Endothelial cell of umbilical vein (primary cell): Measurements from ENCODE around the gene PTPN2. TPM values are rescaled to one million over a fixed set of nuclear protein-coding genes. Genes with fewer than 3 reads are reported as not detected.

Experiments used
- BruUV-seq: library from RNA; stranded (reverse); fragments of 400-500 nt; replicated peaks from 2 replicates; lab custom pipeline; 2021; lab: Mats Ljungman, UMichigan
- CTCF ChIA-PET: fragments of 300-600, 350-600 bp; sonication (Branson Sonifier 250); formaldehyde crosslinking; loops from one replicate; lab custom pipeline; 2021; ENCODE audit warnings: antibody characterized with exemption, inconsistent platforms; lab: Charles Lee
- POLR2A ChIA-PET: fragments of 300-600, 350-600 bp; sonication (Branson Sonifier 250); formaldehyde crosslinking; loops from one replicate; lab custom pipeline; 2021; ENCODE audit warnings: antibody characterized with exemption, inconsistent platforms; lab: Charles Lee
- DNase-seq: peaks from one replicate; pipeline ENCODE4 v3.0.0-alpha.2; 2011; ENCODE audit warnings: low read depth, low spot score
- FAIRE-seq: peaks from 2 replicates; lab custom pipeline; 2011; peaks lifted over from hg19 to GRCh38; lab: Jason Lieb, UNC
- H2AFZ ChIP-seq: 2 replicates; pipeline ENCODE4 v1.6.0; 2012; ENCODE audit warnings: low read depth, low read length, control low read depth, inconsistent platforms
- H3K27ac ChIP-seq: 2 replicates; pipeline ENCODE4 v1.5.1; 2011; ENCODE audit warnings: low read depth, mild to moderate bottlenecking, control low read depth, low read length, moderate library complexity; ENCODE audit not compliant: insufficient read depth
- H3K27me3 ChIP-seq, 2 experiments: 2 replicates each; pipeline versions ENCODE4 v1.6.0 to v1.6.1; 2011; ENCODE audit warnings: low read length in 2 of 2, mixed read lengths in 1 of 2; ENCODE audit not compliant: control insufficient read depth in 2 of 2, insufficient read depth in 2 of 2
- H3K36me3 ChIP-seq, 2 experiments: 2 replicates in 1 of 2; 3 replicates in 1 of 2; pipeline ENCODE4 v1.5.1; 2011; ENCODE audit warnings: low read length in 2 of 2, mild to moderate bottlenecking in 1 of 2, moderate library complexity in 1 of 2; ENCODE audit not compliant: control insufficient read depth in 2 of 2, insufficient read depth in 2 of 2; ENCODE audit errors: extremely low read depth in 1 of 2
- H3K4me1 ChIP-seq: 3 replicates; pipeline ENCODE4 v1.5.1; 2011; ENCODE audit warnings: mild to moderate bottlenecking, low read length; ENCODE audit not compliant: control insufficient read depth, insufficient read depth; ENCODE audit errors: extremely low read depth
- H3K4me2 ChIP-seq: 2 replicates; pipeline ENCODE4 v1.6.1; 2011; ENCODE audit warnings: low read length, control low read depth, mixed read lengths; ENCODE audit not compliant: insufficient read depth
- H3K4me3 ChIP-seq, 3 experiments: fragments of 200-600 bp in 1 of 3; sonication (generic), shearing (Covaris generic) in 1 of 3; replicated peaks in 1 of 3; 2 replicates each; pipeline ENCODE4 v1.5.1; 2011 to 2016; ENCODE audit warnings: control low read depth in 3 of 3, low read length in 3 of 3, mild to moderate bottlenecking in 2 of 3, inconsistent platforms in 1 of 3, low read depth in 1 of 3, moderate library complexity in 1 of 3; ENCODE audit not compliant: insufficient read depth in 1 of 3
- H3K79me2 ChIP-seq: 2 replicates; pipeline ENCODE4 v1.6.0; 2012; ENCODE audit warnings: low read length, inconsistent platforms; ENCODE audit not compliant: control insufficient read depth, insufficient read depth
- H3K9ac ChIP-seq: replicated peaks from 2 replicates; pipeline ENCODE3; 2011; ENCODE audit warnings: low read length, control low read depth; ENCODE audit not compliant: insufficient read depth; ENCODE audit errors: extremely low read depth
- H3K9me1 ChIP-seq: replicated peaks from 3 replicates; pipeline ENCODE4 v1.6.0; 2011; ENCODE audit warnings: mild to moderate bottlenecking, low read length; ENCODE audit not compliant: control insufficient read depth, insufficient read depth; ENCODE audit errors: extremely low read depth
- H3K9me3 ChIP-seq: replicated peaks from 2 replicates; pipeline ENCODE4 v1.5.1; 2012; ENCODE audit warnings: low read length, inconsistent platforms; ENCODE audit not compliant: control insufficient read depth, insufficient read depth
- H4K20me1 ChIP-seq: replicated peaks from 2 replicates; pipeline ENCODE3; 2011; ENCODE audit warnings: mild to moderate bottlenecking, low read length; ENCODE audit not compliant: control insufficient read depth, insufficient read depth; ENCODE audit errors: extremely low read depth
- EZH2 ChIP-seq: IDR thresholded peaks from 2 replicates; pipeline ENCODE4 v1.6.1; 2012; ENCODE audit warnings: borderline replicate concordance, low read depth, mild to moderate bottlenecking, moderate library complexity, low read length, inconsistent platforms; ENCODE audit not compliant: severe bottlenecking
- FOS ChIP-seq: IDR thresholded peaks from 2 replicates; pipeline ENCODE4 v1.6.1; 2011; ENCODE audit warnings: mild to moderate bottlenecking, low read length, moderate library complexity, borderline replicate concordance; ENCODE audit not compliant: insufficient read depth
- GATA2 ChIP-seq: IDR thresholded peaks from 2 replicates; pipeline ENCODE4 v1.7.0; 2011; ENCODE audit warnings: low read depth, mild to moderate bottlenecking, moderate library complexity, mixed read lengths, low read length; ENCODE audit not compliant: insufficient read length, insufficient read depth
- JUN ChIP-seq: IDR thresholded peaks from 2 replicates; pipeline ENCODE4 v1.6.1; 2011; ENCODE audit warnings: borderline replicate concordance, low read depth; ENCODE audit not compliant: insufficient read length, insufficient read depth
- MYC ChIP-seq: IDR thresholded peaks from one replicate; pipeline ENCODE4 v1.6.1; 2011; ENCODE audit warnings: mild to moderate bottlenecking, low read depth, low read length
- POLR2A ChIP-seq: IDR thresholded peaks from 2 replicates; pipeline ENCODE4 v1.6.1; 2012; ENCODE audit warnings: low read depth, mild to moderate bottlenecking, control low read depth, low read length
- POLR2AphosphoS5 ChIP-seq: IDR thresholded peaks from 2 replicates; pipeline ENCODE4 v1.6.1; 2012; ENCODE audit warnings: low read depth, mild to moderate bottlenecking, control low read depth, low read length, moderate library complexity; ENCODE audit not compliant: insufficient read depth
- dilution Hi-C: fragments of 300-500 bp; cut with MboI; formaldehyde crosslinking; loops from one replicate; pipeline ENCODE4 v1.15.0; 2019; ENCODE audit warnings: low sequenced_read_pairs; ENCODE audit not compliant: extremely low pct_ligation_motif_present
- intact Hi-C: fragments of 100-400 bp; cut with micrococcal nuclease; formaldehyde crosslinking; loops from one replicate; pipeline ENCODE4 v1.10.0; 2022
- polyA plus RNA-seq, 4 experiments: library from polyadenylated mRNA; depleted of rRNA in 3 of 4; stranded (reverse) in 3 of 4; unstranded in 1 of 4; fragments of >200 nt; gene quantifications; 2 replicates each; pipeline versions ENCODE4 v1.2.1 to v1.2.3, GENCODE V29; 2011 to 2012; ENCODE audit warnings: missing spikeins in 1 of 4
- total RNA-seq: library from RNA; stranded (reverse); gene quantifications from 2 replicates; pipeline ENCODE4 v1.2.3, GENCODE V29; 2021
- TF ChIP-seq, protein P1 (sequence below), 2 donors: IDR thresholded peaks; 1 replicate in 1 of 2; 2 replicates in 1 of 2; pipeline ENCODE4 v1.5.1; 2011; ENCODE audit warnings: low read length in 2 of 2, mild to moderate bottlenecking in 2 of 2, moderate library complexity in 2 of 2, control low read depth in 1 of 2, inconsistent platforms in 1 of 2, low read depth in 1 of 2; ENCODE audit not compliant: insufficient read depth in 1 of 2; ENCODE audit errors: extremely low read depth in 1 of 2
- TF ChIP-seq, protein P2 (sequence below): IDR thresholded peaks from 2 replicates; pipeline ENCODE4 v1.6.1; 2011; ENCODE audit not compliant: insufficient read depth, insufficient read length

PTPN2 gene
- total and polyA plus RNA-seq, 2 donors (not counting 3 experiments of a cell fraction or from before 2014, with no cell fraction given), result 8.2 to 20.9 TPM

DNA sequence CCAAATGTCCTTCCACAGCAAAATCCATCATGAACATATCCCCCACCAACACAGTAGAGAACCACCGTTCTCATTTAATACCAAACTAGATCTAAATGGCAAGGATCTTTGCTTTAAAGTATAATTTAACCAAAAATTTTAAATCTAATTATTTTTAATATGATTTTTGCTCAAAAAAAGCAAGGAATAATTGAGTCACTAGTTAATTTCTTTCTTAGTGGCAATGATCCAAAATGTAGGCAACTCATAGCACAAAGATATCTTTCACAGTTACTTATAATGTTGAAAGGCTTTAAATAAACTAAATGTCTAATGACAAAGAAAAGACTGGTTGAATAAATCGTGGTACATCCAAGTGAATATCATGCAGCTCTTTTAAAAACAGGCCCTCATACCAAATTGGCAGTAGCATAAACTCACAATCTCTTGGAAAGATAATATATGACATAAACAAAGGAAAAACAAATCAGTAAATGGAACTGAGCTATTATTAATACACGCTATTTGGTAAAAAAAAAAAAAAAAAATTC, 20.3 kb downstream of the PTPN2 start:
- H3K9me1 ChIP-seq, result no peaks in the 10 kb centered on the region
- POLR2A ChIA-PET, result no interaction called here
- H3K79me2 ChIP-seq, result peaks cover 26% of the 10 kb centered on the region
- no peak for TF ChIP-seq POLR2AphosphoS5
- no peak for TF ChIP-seq FOS
- TF ChIP-seq, protein P1, sequence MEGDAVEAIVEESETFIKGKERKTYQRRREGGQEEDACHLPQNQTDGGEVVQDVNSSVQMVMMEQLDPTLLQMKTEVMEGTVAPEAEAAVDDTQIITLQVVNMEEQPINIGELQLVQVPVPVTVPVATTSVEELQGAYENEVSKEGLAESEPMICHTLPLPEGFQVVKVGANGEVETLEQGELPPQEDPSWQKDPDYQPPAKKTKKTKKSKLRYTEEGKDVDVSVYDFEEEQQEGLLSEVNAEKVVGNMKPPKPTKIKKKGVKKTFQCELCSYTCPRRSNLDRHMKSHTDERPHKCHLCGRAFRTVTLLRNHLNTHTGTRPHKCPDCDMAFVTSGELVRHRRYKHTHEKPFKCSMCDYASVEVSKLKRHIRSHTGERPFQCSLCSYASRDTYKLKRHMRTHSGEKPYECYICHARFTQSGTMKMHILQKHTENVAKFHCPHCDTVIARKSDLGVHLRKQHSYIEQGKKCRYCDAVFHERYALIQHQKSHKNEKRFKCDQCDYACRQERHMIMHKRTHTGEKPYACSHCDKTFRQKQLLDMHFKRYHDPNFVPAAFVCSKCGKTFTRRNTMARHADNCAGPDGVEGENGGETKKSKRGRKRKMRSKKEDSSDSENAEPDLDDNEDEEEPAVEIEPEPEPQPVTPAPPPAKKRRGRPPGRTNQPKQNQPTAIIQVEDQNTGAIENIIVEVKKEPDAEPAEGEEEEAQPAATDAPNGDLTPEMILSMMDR (IDR thresholded peaks at IDR 0.05; ENCODE audit: extremely low read depth in 1 of 2, insufficient read depth in 1 of 2, low read depth in 1 of 2, low read length in 2 of 2), result no peak
- no peak for TF ChIP-seq EZH2
- TF ChIP-seq JUN, result no peak
- TF ChIP-seq, protein P2, sequence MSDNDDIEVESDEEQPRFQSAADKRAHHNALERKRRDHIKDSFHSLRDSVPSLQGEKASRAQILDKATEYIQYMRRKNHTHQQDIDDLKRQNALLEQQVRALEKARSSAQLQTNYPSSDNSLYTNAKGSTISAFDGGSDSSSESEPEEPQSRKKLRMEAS, result no peak
- TF ChIP-seq MYC, result no peak
- no peak for TF ChIP-seq GATA2
- TF ChIP-seq POLR2A, result no peak
- no peak overlapping the region for H3K27ac ChIP-seq
- H3K4me2 ChIP-seq, result no peak overlapping the region
- no peak for DNase-seq
- no peak overlapping the region for H2AFZ ChIP-seq
- CTCF ChIA-PET, result interaction anchor here (1.2 to 3.8 kb wide), 5 partner anchors 11 to 120 kb away, joined by 3 to 9 read pairs (median 4); no protein-coding TSS in a partner anchor
- no TSS peak for BruUV-seq
- intact Hi-C loops (no loop called here), dilution Hi-C loops (no loop called here)
- no peaks in the 10 kb centered on the region for H3K9me3 ChIP-seq
- H3K36me3 ChIP-seq, result no peaks in the 10 kb centered on the region
- H3K27me3 ChIP-seq, result no peaks in the 10 kb centered on the region
- FAIRE-seq, result no peak
- H3K4me1 ChIP-seq, result no peaks in the 10 kb centered on the region
- H4K20me1 ChIP-seq, result no peaks in the 10 kb centered on the region
- no peak overlapping the region for H3K9ac ChIP-seq
- no peak overlapping the region for H3K4me3 ChIP-seq
